ENCODE data around the gene ST8SIA6. TPM values are rescaled to one million over a fixed set of nuclear protein-coding genes. Genes with fewer than 3 reads are reported as not detected.

Gene ST8SIA6
- total and polyA plus RNA-seq, 2 of the 8 experiments (the other 6 are each of a cell fraction or from before 2014, with no cell fraction given): 0.70 to 1.1 TPM

- TF ChIP-seq CHD7 (IDR thresholded peaks at IDR 0.05; ENCODE audit: insufficient replicate concordance, low read length) (no peak), ZNF274 (IDR thresholded peaks at IDR 0.05; ENCODE audit: borderline replicate concordance, extremely low read depth, low read length) (no peak), TEAD4 (IDR thresholded peaks at IDR 0.05; ENCODE audit: low read depth, low read length) (no peak), POLR2A (IDR thresholded peaks at IDR 0.05; ENCODE audit: control extremely low read depth in 1 of 2, low read depth in 2 of 2, low read length in 2 of 2) (no peak), SP4 (IDR thresholded peaks at IDR 0.05; ENCODE audit: low read length) (no peak), USF2 (IDR thresholded peaks at IDR 0.05; ENCODE audit: low read length) (no peak), POLR2AphosphoS5 (IDR thresholded peaks at IDR 0.05; ENCODE audit: low read depth, low read length) (no peak), YY1 (IDR thresholded peaks at IDR 0.05; ENCODE audit: low read depth, low read length) (no peak), SP1 (IDR thresholded peaks at IDR 0.05; ENCODE audit: low read depth, low read length) (no peak), ATF3 (IDR thresholded peaks at IDR 0.05; ENCODE audit: insufficient read depth, low read depth, low read length) (no peak), SIN3A (conservative IDR thresholded peaks at IDR 0.05 in 1 of 2, IDR thresholded peaks at IDR 0.05 in 1 of 2; ENCODE audit: low read depth in 1 of 2, low read length in 2 of 2) (no peak)
Measured at GRCh38 chr10:17379151-17379690, 75.2 kb downstream of the ST8SIA6 start (continued).

All from H1 (cell line).